ENCODE measurements around the gene TRPM7. TPM values are rescaled to one million over a fixed set of nuclear protein-coding genes. Genes with fewer than 3 reads are reported as not detected.

TRPM7 gene
- total RNA-seq, 1 experiment from 2014 or later, result 39.3 TPM

DNA sequence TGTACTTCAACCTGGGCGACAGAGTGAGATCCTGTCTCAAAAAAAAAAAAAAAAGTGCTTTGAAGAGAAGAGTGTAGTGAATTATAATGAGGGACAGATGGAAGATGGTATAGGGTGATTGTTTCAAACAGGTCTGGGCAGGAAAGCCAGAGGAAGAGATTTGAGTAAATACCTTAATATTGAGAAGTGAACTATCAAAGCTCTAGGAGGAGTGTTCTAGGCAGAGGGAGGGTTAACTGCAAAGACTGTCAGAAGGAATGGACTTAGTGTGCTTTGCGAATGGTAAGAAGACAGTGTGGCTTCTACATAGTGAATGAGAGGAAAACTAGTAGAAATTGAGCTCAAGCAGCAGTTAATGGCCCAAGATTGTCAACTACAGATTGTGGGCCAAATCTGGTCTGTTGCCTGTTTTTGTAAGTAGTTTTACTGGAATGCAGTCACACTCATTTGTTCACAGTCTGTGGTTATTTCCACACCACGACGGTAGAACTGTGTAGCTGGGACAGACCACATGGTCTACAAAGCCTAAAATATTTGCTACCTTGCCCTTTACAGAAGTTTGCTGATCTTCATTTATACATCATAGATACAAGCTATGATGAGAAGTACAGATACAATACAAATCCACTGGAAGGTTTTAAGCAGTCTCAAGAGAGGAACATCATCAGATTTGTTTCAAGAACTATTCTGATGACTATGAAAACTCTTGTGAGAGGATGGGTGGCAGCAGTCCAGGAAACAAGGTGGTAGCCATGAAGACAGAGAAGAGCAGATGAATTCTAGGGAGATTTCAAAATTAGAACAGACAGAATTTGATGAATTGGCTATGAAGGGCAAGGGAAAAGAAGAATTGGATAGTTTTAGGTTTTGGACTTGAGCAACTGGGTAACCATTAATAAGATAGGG is 123.6 kb downstream of the TRPM7 start:
- H3K36me3 ChIP-seq, result peaks cover 19% of the 10 kb centered on the region
- no peak overlapping the region for H3K4me3 ChIP-seq
- no peaks in the 10 kb centered on the region for H3K4me1 ChIP-seq
- DNase-seq, result no peak
- no peaks in the 10 kb centered on the region for H3K27me3 ChIP-seq
- H3K27ac ChIP-seq, result no peak overlapping the region
- H3K9me3 ChIP-seq (replicated peaks), result no peaks in the 10 kb centered on the region

- no peak overlapping the region for H3K27ac ChIP-seq
- no peak for DNase-seq
- H3K9me3 ChIP-seq (replicated peaks), result no peaks in the 10 kb centered on the region
- peaks cover 8% of the 10 kb centered on the region; the same call in 1 of the 2 replicates for H3K36me3 ChIP-seq
- H3K4me3 ChIP-seq, result no peak overlapping the region
- no peaks in the 10 kb centered on the region for H3K4me1 ChIP-seq
- no peaks in the 10 kb centered on the region for H3K27me3 ChIP-seq
These were observed 128.6 kb downstream of the TRPM7 start for GRCh38 chr15:50558012-50558411.

- H3K4me3 ChIP-seq, result no peak overlapping the region
These were observed 129.8 kb downstream of the TRPM7 start for GRCh38 chr15:50556642-50557371.

GRCh38 chr15:50552238-50552637 is 134.4 kb downstream of the TRPM7 start:
- no peaks in the 10 kb centered on the region for H3K4me1 ChIP-seq
- H3K9me3 ChIP-seq (replicated peaks), result no peaks in the 10 kb centered on the region
- no peak overlapping the region for H3K27ac ChIP-seq
- DNase-seq, result no peak
- no peak overlapping the region for H3K4me3 ChIP-seq
- no peaks in the 10 kb centered on the region for H3K36me3 ChIP-seq
- no peaks in the 10 kb centered on the region for H3K27me3 ChIP-seq

More at GRCh38 chr15:50556642-50557371, 129.8 kb downstream of the TRPM7 start:
- H3K27ac ChIP-seq, result no peak overlapping the region
- H3K9me3 ChIP-seq (replicated peaks), result no peaks in the 10 kb centered on the region
- DNase-seq, result no peak
- no peaks in the 10 kb centered on the region for H3K27me3 ChIP-seq
- peaks cover 8% of the 10 kb centered on the region; the same call in 1 of the 2 replicates for H3K36me3 ChIP-seq
- H3K4me1 ChIP-seq, result no peaks in the 10 kb centered on the region

GRCh38 chr15:50549326-50549725 is 137.3 kb downstream of the TRPM7 start:
- no peak overlapping the region for H3K4me3 ChIP-seq
- no peak overlapping the region for H3K27ac ChIP-seq
- H3K27me3 ChIP-seq, result no peaks in the 10 kb centered on the region
- H3K36me3 ChIP-seq, result no peaks in the 10 kb centered on the region
- no peaks in the 10 kb centered on the region for H3K4me1 ChIP-seq
- no peaks in the 10 kb centered on the region for H3K9me3 ChIP-seq (replicated peaks)
- no peak for DNase-seq

DNA sequence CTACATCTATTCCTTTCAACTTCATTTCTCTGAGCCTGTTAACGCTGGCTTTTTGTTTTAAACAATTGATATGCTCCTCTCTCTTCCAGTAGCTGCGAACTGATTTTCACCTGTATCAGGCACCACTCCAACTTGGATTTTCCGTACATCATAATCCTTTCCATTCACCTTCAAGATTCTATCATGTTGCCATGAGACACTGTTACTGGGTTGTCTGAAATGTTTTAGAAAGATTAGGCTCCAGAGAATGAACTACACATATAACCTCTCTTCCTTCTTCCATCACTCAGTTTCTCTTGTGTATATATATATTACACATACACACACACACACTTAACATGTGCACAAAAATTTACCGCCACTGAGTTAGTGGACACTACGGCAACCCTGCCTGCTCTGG is 140.0 kb downstream of the TRPM7 start, which contains the start of gene USP50:
TSS of gene USP50 (minus strand) at position 101 of the 400 bp plus-strand sequence. CDS start 141 bp downstream, outside the sequence.
- DNase-seq, result no peak
- no peaks in the 10 kb centered on the region for H3K4me1 ChIP-seq
- H3K9me3 ChIP-seq (replicated peaks), result no peaks in the 10 kb centered on the region
- H3K27me3 ChIP-seq, result no peaks in the 10 kb centered on the region
- H3K4me3 ChIP-seq, result no peak within 1 kb of the TSS
- H3K36me3 ChIP-seq, result no peaks in the 10 kb centered on the region
- H3K27ac ChIP-seq, result no peak within 1 kb of the TSS

- Histone ChIP-seq H3K4me1 (no peaks in the 10 kb centered on the region), H3K9me3 (replicated peaks) (no peaks in the 10 kb centered on the region), H3K27ac (no peak overlapping the region), H3K36me3 (no peaks in the 10 kb centered on the region), H3K27me3 (no peaks in the 10 kb centered on the region), H3K4me3 (no peak overlapping the region)
- DNase-seq, result no peak
These were observed 142.2 kb downstream of the TRPM7 start for GRCh38 chr15:50544368-50544767.

DNA sequence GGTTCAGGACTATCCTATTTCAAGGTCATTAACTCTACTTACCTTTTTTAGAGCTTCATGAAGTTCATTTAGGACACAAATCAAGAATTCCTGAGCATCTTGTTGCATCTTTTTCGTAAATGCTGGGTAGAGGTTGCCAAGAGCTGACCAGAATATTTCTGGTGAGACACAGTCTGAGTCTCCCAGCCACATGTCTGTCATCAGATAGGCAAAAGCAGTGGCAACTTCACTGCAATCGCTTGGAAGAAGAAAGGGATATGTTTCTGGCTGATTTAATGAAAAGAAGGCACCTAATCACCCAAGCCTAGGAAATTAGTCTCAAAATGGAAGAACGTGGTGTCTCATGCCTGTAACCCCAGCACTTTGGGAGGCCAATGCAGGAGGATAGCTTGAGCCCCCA is 143.0 kb downstream of the TRPM7 start:
- no peak for DNase-seq
- no peak overlapping the region for H3K27ac ChIP-seq

GRCh38 chr15:50542887-50543210 is 143.7 kb downstream of the TRPM7 start:
- Histone ChIP-seq H3K36me3 (no peaks in the 10 kb centered on the region), H3K27me3 (no peaks in the 10 kb centered on the region), H3K4me1 (no peaks in the 10 kb centered on the region), H3K9me3 (replicated peaks) (no peaks in the 10 kb centered on the region), H3K27ac (no peak overlapping the region), H3K4me3 (no peak overlapping the region)
- DNase-seq, result no peak

More for the DNA sequence above, 143.0 kb downstream of the TRPM7 start:
- no peaks in the 10 kb centered on the region for H3K36me3 ChIP-seq
- H3K4me3 ChIP-seq, result no peak overlapping the region
- no peaks in the 10 kb centered on the region for H3K9me3 ChIP-seq (replicated peaks)
- no peaks in the 10 kb centered on the region for H3K4me1 ChIP-seq
- H3K27me3 ChIP-seq, result no peaks in the 10 kb centered on the region

- H3K36me3 ChIP-seq, result no peaks in the 10 kb centered on the region
- DNase-seq, result no peak
- H3K27ac ChIP-seq, result no peak overlapping the region
- H3K27me3 ChIP-seq, result no peaks in the 10 kb centered on the region
- no peaks in the 10 kb centered on the region for H3K9me3 ChIP-seq (replicated peaks)
- H3K4me3 ChIP-seq, result no peak overlapping the region
- no peaks in the 10 kb centered on the region for H3K4me1 ChIP-seq
These were observed 154.8 kb downstream of the TRPM7 start for GRCh38 chr15:50531766-50532165.

- no peaks in the 10 kb centered on the region for H3K9me3 ChIP-seq (replicated peaks)
These were observed 155.4 kb downstream of the TRPM7 start for GRCh38 chr15:50531163-50531562.

GRCh38 chr15:50523851-50524251 is 162.7 kb downstream of the TRPM7 start:
- no peaks in the 10 kb centered on the region for H3K9me3 ChIP-seq (replicated peaks)
- peaks cover 3% of the 10 kb centered on the region; the same call in 1 of the 2 replicates for H3K4me1 ChIP-seq
- no peaks in the 10 kb centered on the region for H3K27me3 ChIP-seq
- H3K27ac ChIP-seq, result no peak overlapping the region
- no peak for DNase-seq
- H3K36me3 ChIP-seq, result no peaks in the 10 kb centered on the region
- no peak overlapping the region for H3K4me3 ChIP-seq

More at GRCh38 chr15:50531163-50531562, 155.4 kb downstream of the TRPM7 start:
- Histone ChIP-seq H3K4me1 (no peaks in the 10 kb centered on the region), H3K4me3 (no peak overlapping the region), H3K36me3 (no peaks in the 10 kb centered on the region), H3K27ac (no peak overlapping the region), H3K27me3 (no peaks in the 10 kb centered on the region)
- no peak for DNase-seq

GRCh38 chr15:50519740-50520425 is 166.7 kb downstream of the TRPM7 start:
- no peak overlapping the region for H3K27ac ChIP-seq
- DNase-seq, result peak; percentile 63 to 78
- no peaks in the 10 kb centered on the region for H3K9me3 ChIP-seq (replicated peaks)
- no peaks in the 10 kb centered on the region for H3K27me3 ChIP-seq
- H3K4me3 ChIP-seq, result no peak overlapping the region
- H3K36me3 ChIP-seq, result no peaks in the 10 kb centered on the region
- peaks cover 3% of the 10 kb centered on the region; the same call in 1 of the 2 replicates for H3K4me1 ChIP-seq

GRCh38 chr15:50513001-50513400 is 173.6 kb downstream of the TRPM7 start:
- H3K27me3 ChIP-seq, result no peaks in the 10 kb centered on the region
- no peak overlapping the region for H3K27ac ChIP-seq
- H3K9me3 ChIP-seq (replicated peaks), result no peaks in the 10 kb centered on the region
- DNase-seq, result no peak
- H3K4me1 ChIP-seq, result no peaks in the 10 kb centered on the region
- H3K4me3 ChIP-seq, result no peak overlapping the region
- H3K36me3 ChIP-seq, result no peaks in the 10 kb centered on the region

Data from SJCRH30 (cell line).